PC-3 (cell line): ENCODE measurements around the gene MSMO1. TPM values are rescaled to one million over a fixed set of nuclear protein-coding genes. Genes with fewer than 3 reads are reported as not detected.

ENCODE experiments used
- ATAC-seq: fragments of 200-7000 bp; cut with Tn5 transposase; 2 replicates; pipeline ENCODE4 v1.9.1; 2020; ENCODE audit warnings: mild to moderate bottlenecking, moderate library complexity
- BruUV-seq: library from RNA; stranded (reverse); fragments of 400-500 nt; replicated peaks from 2 replicates; lab custom pipeline; 2021; lab: Mats Ljungman, UMichigan
- CTCF ChIA-PET: fragments of 300-600 bp; sonication (Branson Sonifier 250); formaldehyde crosslinking; loops from one replicate; lab custom pipeline; 2022; ENCODE audit warnings: antibody characterized with exemption; lab: Charles Lee
- POLR2A ChIA-PET: fragments of 300-600 bp; sonication (Branson Sonifier 250); formaldehyde crosslinking; loops from one replicate; lab custom pipeline; 2022; ENCODE audit warnings: antibody characterized with exemption; ENCODE audit not compliant: unreplicated experiment; lab: Charles Lee
- DNase-seq: peaks from one replicate; pipeline ENCODE4 v3.0.0-alpha.2; 2015
- H2AFZ ChIP-seq: fragments of 300-600 bp; sonication (generic); 2 replicates; pipeline ENCODE4 v1.6.0; 2016; ENCODE audit warnings: antibody characterized with exemption, low read length
- H3F3A ChIP-seq: fragments of 300-600 bp; sonication (generic); one replicate; pipeline ENCODE4 v1.6.0; 2017; ENCODE audit warnings: antibody characterized with exemption, low read length, control low read depth, mild to moderate bottlenecking; ENCODE audit not compliant: unreplicated experiment
- H3K27ac ChIP-seq: fragments of 300-600 bp; sonication (generic); 2 replicates; pipeline ENCODE4 v1.5.1; 2016; ENCODE audit warnings: mild to moderate bottlenecking, low read length
- H3K27me3 ChIP-seq: fragments of 300-600 bp; sonication (generic); 2 replicates; pipeline ENCODE4 v1.6.1; 2016; ENCODE audit warnings: low read length, mixed read lengths
- H3K36me3 ChIP-seq: fragments of 300-600 bp; sonication (generic); 2 replicates; pipeline ENCODE4 v1.6.1; 2016; ENCODE audit warnings: low read depth, mixed run types, low read length, mixed read lengths
- H3K4me1 ChIP-seq: fragments of 300-600 bp; sonication (generic); 2 replicates; pipeline ENCODE4 v1.5.1; 2016; ENCODE audit warnings: low read length; ENCODE audit not compliant: insufficient read depth
- H3K4me2 ChIP-seq: fragments of 300-600 bp; sonication (generic); 2 replicates; pipeline ENCODE4 v1.6.0; 2016; ENCODE audit warnings: low read length
- H3K4me3 ChIP-seq: fragments of 300-600 bp; sonication (generic); 2 replicates; pipeline ENCODE4 v1.5.1; 2016; ENCODE audit warnings: mild to moderate bottlenecking, low read length, mixed read lengths
- H3K79me2 ChIP-seq: fragments of 300-600 bp; sonication (generic); 2 replicates; pipeline ENCODE4 v1.6.1; 2017; ENCODE audit warnings: low read length, mixed read lengths
- H3K9ac ChIP-seq: fragments of 300-600 bp; sonication (generic); 2 replicates; pipeline ENCODE4 v1.6.0; 2016; ENCODE audit warnings: mild to moderate bottlenecking, low read length
- H3K9me2 ChIP-seq: fragments of 300-600 bp; sonication (generic); replicated peaks from 2 replicates; pipeline ENCODE4 v1.6.1; 2016; ENCODE audit warnings: mixed run types, low read length, mixed read lengths
- H3K9me3 ChIP-seq: fragments of 300-600 bp; sonication (generic); 2 replicates; pipeline ENCODE4 v1.6.1; 2016; ENCODE audit warnings: low read length, mixed read lengths
- H4K20me1 ChIP-seq: fragments of 300-600 bp; sonication (generic); 2 replicates; pipeline ENCODE4 v1.6.1; 2016; ENCODE audit warnings: low read length, mixed read lengths
- CTCF ChIP-seq: fragments of 300-600 bp; sonication (generic); conservative IDR thresholded peaks from 2 replicates; pipeline ENCODE4 v1.5.1; 2017; ENCODE audit warnings: antibody characterized with exemption, low read depth, mild to moderate bottlenecking, low read length
- EZH2 ChIP-seq: fragments of 300-600 bp; sonication (generic); IDR thresholded peaks from one replicate; pipeline ENCODE4 v1.6.1; 2017; ENCODE audit warnings: antibody characterized with exemption, mild to moderate bottlenecking, low read length; ENCODE audit not compliant: unreplicated experiment
- EZH2phosphoT487 ChIP-seq: fragments of 300-600 bp; sonication (generic); IDR thresholded peaks from 2 replicates; pipeline ENCODE4 v1.6.1; 2018; ENCODE audit warnings: mild to moderate bottlenecking, antibody characterized with exemption, low read length, borderline replicate concordance
- intact Hi-C: fragments of 100-400 bp; cut with micrococcal nuclease; formaldehyde crosslinking; loops from 2 replicates; pipeline ENCODE4 v1.9.0; 2023
- total RNA-seq: library from RNA; depleted of rRNA; stranded (reverse); fragments of >200 nt; gene quantifications from 2 replicates; pipeline ENCODE4 v1.2.3, GENCODE V29; 2014

Gene MSMO1
- total RNA-seq, 1 experiment from 2014 or later: 37.6 TPM

GRCh38 chr4:165325732-165326512 lies 1.5 kb upstream of the MSMO1 start:
- POLR2A ChIA-PET: interaction anchor here (0.5 to 0.7 kb wide), 2 partner anchors 45 to 229 kb away, joined by 3 to 9 read pairs; no protein-coding TSS in a partner anchor
- H3K9ac ChIP-seq: no peak overlapping the region
- peaks cover 6% of the 10 kb centered on the region; the same call in 1 of the 2 replicates for H3K36me3 ChIP-seq
- H4K20me1 ChIP-seq: 0 out of 2 replicates have a peak, but pooled peaks cover 7% of the 10 kb centered on the region
- no peak for TF ChIP-seq CTCF
- TF ChIP-seq EZH2phosphoT487: no peak
- no peak for TF ChIP-seq EZH2
- no peaks in the 10 kb centered on the region for H3F3A ChIP-seq
- peak overlapping the region; percentile 96 for H3K4me3 ChIP-seq
- ATAC-seq (peak; percentile 8), DNase-seq (peak; percentile 71)
- peak overlapping the region; percentile 95; the same call in 1 of the 2 replicates for H2AFZ ChIP-seq
- peak overlapping the region; percentile 98 for H3K4me2 ChIP-seq
- BruUV-seq: no TSS peak
- no peaks in the 10 kb centered on the region for H3K9me3 ChIP-seq
- CTCF ChIA-PET: no interaction called here
- intact Hi-C loops: loop anchor here (5.0 kb wide), 2 partner anchors 194 to 214 kb away; partner anchors contain the start of gene TMEM192
- H3K9me2 ChIP-seq: no peaks in the 10 kb centered on the region
- H3K79me2 ChIP-seq: peaks cover 34% of the 10 kb centered on the region
- no peaks in the 10 kb centered on the region for H3K27me3 ChIP-seq
- peak overlapping the region; percentile 53 for H3K27ac ChIP-seq
- peaks cover 17% of the 10 kb centered on the region for H3K4me1 ChIP-seq

DNA sequence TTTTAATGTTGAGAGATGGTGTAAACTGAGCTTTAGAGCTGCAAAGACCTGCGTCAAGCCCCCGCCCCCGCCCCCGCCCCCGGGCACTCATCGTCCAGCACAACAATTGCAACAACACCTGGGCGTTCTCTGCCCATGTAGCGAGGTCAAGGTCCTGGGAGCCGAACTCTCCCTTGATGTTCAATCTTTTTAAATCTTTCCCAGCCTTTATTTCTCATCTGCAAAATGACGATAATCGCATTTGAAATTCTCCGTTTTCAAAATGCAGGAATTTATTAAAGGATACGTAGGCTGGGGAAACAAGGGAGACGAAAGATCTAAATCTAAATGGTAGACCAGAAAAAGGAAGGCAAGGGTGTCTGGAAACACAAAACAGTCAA lies 648 bp upstream of the MSMO1 start:
- peak overlapping the region; percentile 96 for H3K4me3 ChIP-seq
- H2AFZ ChIP-seq: peak overlapping the region; percentile 95
- peaks cover 43% of the 10 kb centered on the region for H3K79me2 ChIP-seq
- no peaks in the 10 kb centered on the region for H3K9me3 ChIP-seq
- TSS peak; percentile 88 for BruUV-seq
- ATAC-seq: peak; percentile 8; the same call in 1 of the 2 replicates
- no peaks in the 10 kb centered on the region for H3F3A ChIP-seq
- peak overlapping the region; percentile 82 for H3K9ac ChIP-seq
- DNase-seq: peak; percentile 14
- 0 out of 2 replicates have a peak, but pooled peaks cover 7% of the 10 kb centered on the region for H4K20me1 ChIP-seq
- H3K27me3 ChIP-seq: no peaks in the 10 kb centered on the region
- H3K27ac ChIP-seq: peak overlapping the region; percentile 73
- H3K9me2 ChIP-seq: no peaks in the 10 kb centered on the region
- ChIA-PET POLR2A (interaction anchor here (0.5 kb wide), 1 partner anchor 230 kb away, joined by 9 read pairs; no protein-coding TSS in a partner anchor), CTCF (interaction anchor here (1.4 to 1.6 kb wide), 2 partner anchors 196 to 214 kb away, joined by 5 to 6 read pairs; partner anchors contain the start of gene TMEM192)
- intact Hi-C loops: loop anchor here (1.0 to 5.0 kb wide), 3 partner anchors 117 to 215 kb away; partner anchors contain the start of gene TMEM192
- H3K4me1 ChIP-seq: peaks cover 17% of the 10 kb centered on the region
- H3K4me2 ChIP-seq: peak overlapping the region; percentile 98
- H3K36me3 ChIP-seq: peaks cover 6% of the 10 kb centered on the region; the same call in 1 of the 2 replicates
- TF ChIP-seq EZH2phosphoT487: no peak
- no peak for TF ChIP-seq EZH2
- no peak for TF ChIP-seq CTCF
